WTC11 (cell line): ENCODE results near the gene UPK3A. TPM values are rescaled to one million over a fixed set of nuclear protein-coding genes. Genes with fewer than 3 reads are reported as not detected.

Source experiments
- ATAC-seq: fragments of 200-7000 bp; cut with Tn5 transposase; 2 replicates; pipeline ENCODE4 v1.10.0; 2021; ENCODE audit warnings: mild to moderate bottlenecking, moderate library complexity
- CTCF ChIA-PET: fragments of 300-600 bp; sonication (Branson Sonifier 250); formaldehyde crosslinking; loops from one replicate; lab custom pipeline; 2021; ENCODE audit warnings: antibody characterized with exemption; lab: Charles Lee
- POLR2A ChIA-PET: fragments of 350-600 bp; sonication (Branson Sonifier 250); formaldehyde crosslinking; loops from one replicate; lab custom pipeline; 2021; ENCODE audit warnings: antibody characterized with exemption; lab: Charles Lee
- DNase-seq: peaks from one replicate; pipeline ENCODE4 v3.0.0; 2021; ENCODE audit warnings: low spot score
- H3K27ac Mint-ChIP-seq: 2 replicates; pipeline ENCODE4 v1.8.0; 2021; ENCODE audit warnings: mixed read lengths
- H3K27me3 Mint-ChIP-seq: 2 replicates; pipeline ENCODE4 v1.8.0; 2021; ENCODE audit warnings: low read depth, mild to moderate bottlenecking, moderate library complexity, mixed read lengths
- H3K36me3 Mint-ChIP-seq: 2 replicates; pipeline ENCODE4 v1.8.0; 2021; ENCODE audit warnings: mixed read lengths
- H3K4me1 Mint-ChIP-seq: 2 replicates; pipeline ENCODE4 v1.8.0; 2022; ENCODE audit warnings: mixed read lengths
- H3K4me3 Mint-ChIP-seq: 2 replicates; pipeline ENCODE4 v1.8.0; 2021; ENCODE audit warnings: mild to moderate bottlenecking, moderate library complexity, mixed read lengths
- H3K9me3 Mint-ChIP-seq: 2 replicates; pipeline ENCODE4 v1.8.0; 2021; ENCODE audit warnings: mixed read lengths
- AFF4 ChIP-seq: sonication (generic); formaldehyde crosslinking; IDR thresholded peaks from 2 replicates; pipeline ENCODE4 v1.8.1; 2023; ENCODE audit warnings: mild to moderate bottlenecking, missing genetic modification reagents, borderline replicate concordance
- CDX4 ChIP-seq: fragments of 250-450 bp; sonication (Bioruptor Pico); IDR thresholded peaks from 2 replicates; pipeline ENCODE4 v1.9.0; 2021; ENCODE audit warnings: moderate library complexity, mild to moderate bottlenecking, inconsistent platforms, borderline replicate concordance
- CTCF ChIP-seq: fragments of 200-600 bp; IDR thresholded peaks from 2 replicates; pipeline ENCODE4 v1.8.0; 2022; ENCODE audit warnings: antibody characterized with exemption
- E2F1 ChIP-seq: sonication (generic); formaldehyde crosslinking; IDR thresholded peaks from 2 replicates; pipeline ENCODE4 v1.8.0; 2022; ENCODE audit warnings: mild to moderate bottlenecking, missing genetic modification reagents
- GTF2I ChIP-seq: fragments of 250-450 bp; sonication (Bioruptor Pico); conservative IDR thresholded peaks from 2 replicates; pipeline ENCODE4 v1.4.0; 2021; ENCODE audit warnings: mild to moderate bottlenecking
- HMGA2 ChIP-seq: fragments of 250-450 bp; sonication (Bioruptor Pico); IDR thresholded peaks from 2 replicates; pipeline ENCODE4 v1.4.0; 2021; ENCODE audit warnings: mild to moderate bottlenecking, moderate library complexity
- MXD4 ChIP-seq: fragments of 250-450 bp; sonication (Bioruptor Pico); IDR thresholded peaks from 2 replicates; pipeline ENCODE4 v1.8.0; 2021; ENCODE audit warnings: mild to moderate bottlenecking, moderate library complexity, borderline replicate concordance
- NR1H2 ChIP-seq: sonication (generic); formaldehyde crosslinking; IDR thresholded peaks from 2 replicates; pipeline ENCODE4 v1.9.0; 2021; ENCODE audit warnings: mild to moderate bottlenecking, moderate library complexity, missing genetic modification reagents
- SOX15 ChIP-seq: fragments of 250-450 bp; sonication (Bioruptor Pico); IDR thresholded peaks from 2 replicates; pipeline ENCODE4 v1.9.0; 2021; ENCODE audit warnings: mild to moderate bottlenecking
- TCF7 ChIP-seq: sonication (generic); formaldehyde crosslinking; IDR thresholded peaks from 2 replicates; pipeline ENCODE4 v1.8.0; 2022; ENCODE audit warnings: mild to moderate bottlenecking, low read depth, missing genetic modification reagents, moderate library complexity
- TEAD1 ChIP-seq: sonication (generic); formaldehyde crosslinking; IDR thresholded peaks from 2 replicates; pipeline ENCODE4 v1.8.0; 2022; ENCODE audit warnings: mild to moderate bottlenecking, missing genetic modification reagents
- TP53 ChIP-seq: sonication (generic); formaldehyde crosslinking; IDR thresholded peaks from 2 replicates; pipeline ENCODE4 v1.8.1; 2023; ENCODE audit warnings: mild to moderate bottlenecking, missing genetic modification reagents
- ZNF138 ChIP-seq: sonication (generic); formaldehyde crosslinking; conservative IDR thresholded peaks from 2 replicates; pipeline ENCODE4 v1.8.1; 2022; ENCODE audit warnings: mild to moderate bottlenecking, moderate library complexity, missing genetic modification reagents
- ZNF423 ChIP-seq: fragments of 250-450 bp; sonication (Bioruptor Pico); IDR thresholded peaks from 2 replicates; pipeline ENCODE4 v2.1.2; 2022; ENCODE audit warnings: mild to moderate bottlenecking, moderate library complexity
- ZNF425 ChIP-seq: fragments of 250-450 bp; sonication (Bioruptor Pico); conservative IDR thresholded peaks from 2 replicates; pipeline ENCODE4 v1.9.0; 2021; ENCODE audit warnings: mild to moderate bottlenecking
- ZNF512 ChIP-seq: sonication (generic); formaldehyde crosslinking; IDR thresholded peaks from 2 replicates; pipeline ENCODE4 v1.8.1; 2022; ENCODE audit warnings: missing genetic modification reagents, borderline replicate concordance
- total RNA-seq: library from RNA; stranded (reverse); gene quantifications from 3 replicates; pipeline ENCODE4 v1.2.3, GENCODE V29; 2021

Gene UPK3A
- total RNA-seq, 1 experiment from 2014 or later = 0.37 TPM

- Mint-ChIP-seq H3K27ac (peak overlapping the region; percentile 65), H3K36me3 (no peaks in the 10 kb centered on the region; the same call in 1 of the 2 replicates), H3K4me1 (peaks cover 34% of the 10 kb centered on the region)
- TF ChIP-seq NR1H2 (CRISPR knock-in tag) = no peak
- TF ChIP-seq ZNF138 = no peak
- no peak for TF ChIP-seq AFF4 (CRISPR knock-in tag)
- TF ChIP-seq TCF7 (CRISPR knock-in tag) = no peak
- no peak for TF ChIP-seq TEAD1
- no peak for TF ChIP-seq MXD4 (CRISPR knock-in tag)
- no peak for TF ChIP-seq CDX4
- no peak for TF ChIP-seq HMGA2
- no peak for TF ChIP-seq ZNF425 (CRISPR knock-in tag)
- TF ChIP-seq ZNF423 (CRISPR knock-in tag) = no peak
- TF ChIP-seq TP53 (CRISPR knock-in tag) = no peak
- no peak for TF ChIP-seq E2F1 (CRISPR knock-in tag)
- TF ChIP-seq, all 79 proteins: peak for 0
- peaks cover 4% of the 10 kb centered on the region; the same call in 1 of the 2 replicates for H3K27me3 Mint-ChIP-seq
- DNase-seq = no peak
- H3K9me3 Mint-ChIP-seq = no peaks in the 10 kb centered on the region
- H3K4me3 Mint-ChIP-seq = no peak overlapping the region
- no peak for ATAC-seq
- POLR2A ChIA-PET = no interaction called here
- CTCF ChIA-PET = interaction anchor here (0.5 to 1.0 kb wide), 2 partner anchors 30 to 60 kb away, joined by 3 read pairs; no protein-coding TSS in a partner anchor
These were observed 27.7 kb downstream of the UPK3A start for GRCh38 chr22:45312415-45312814.

- CTCF ChIA-PET = interaction anchor here (0.5 to 1.0 kb wide), 3 partner anchors 30 to 694 kb away, joined by 3 read pairs; no protein-coding TSS in a partner anchor
- ATAC-seq (no peak), DNase-seq (no peak)
- TF ChIP-seq GTF2I (CRISPR knock-in tag) = no peak
- no peak for TF ChIP-seq CTCF
- TF ChIP-seq ZNF512 = no peak
- no peak for TF ChIP-seq SOX15
- Mint-ChIP-seq H3K27ac (peak overlapping the region; percentile 65), H3K27me3 (peaks cover 4% of the 10 kb centered on the region; the same call in 1 of the 2 replicates), H3K4me3 (no peak overlapping the region), H3K9me3 (no peaks in the 10 kb centered on the region), H3K36me3 (no peaks in the 10 kb centered on the region; the same call in 1 of the 2 replicates), H3K4me1 (peaks cover 39% of the 10 kb centered on the region)
- POLR2A ChIA-PET = no interaction called here
These were observed 28.1 kb downstream of the UPK3A start for GRCh38 chr22:45312856-45313255.
